Endothelial cell of umbilical vein (primary cell): ENCODE measurements around the gene TXNRD1.
"Not testable (repeated sequence)": the region's sequence is repeated elsewhere in the genome, so short reads cannot be mapped to it uniquely, and the experiment has no call there.

Experiments
- EZH2 ChIP-seq: IDR thresholded peaks from 2 replicates; pipeline ENCODE4 v1.6.1; 2012; ENCODE audit warnings: borderline replicate concordance, low read depth, mild to moderate bottlenecking, moderate library complexity, low read length, inconsistent platforms; ENCODE audit not compliant: severe bottlenecking
- FOS ChIP-seq: IDR thresholded peaks from 2 replicates; pipeline ENCODE4 v1.6.1; 2011; ENCODE audit warnings: mild to moderate bottlenecking, low read length, moderate library complexity, borderline replicate concordance; ENCODE audit not compliant: insufficient read depth
- MYC ChIP-seq: IDR thresholded peaks from one replicate; pipeline ENCODE4 v1.6.1; 2011; ENCODE audit warnings: mild to moderate bottlenecking, low read depth, low read length
- POLR2A ChIP-seq: IDR thresholded peaks from 2 replicates; pipeline ENCODE4 v1.6.1; 2012; ENCODE audit warnings: low read depth, mild to moderate bottlenecking, control low read depth, low read length
- POLR2AphosphoS5 ChIP-seq: IDR thresholded peaks from 2 replicates; pipeline ENCODE4 v1.6.1; 2012; ENCODE audit warnings: low read depth, mild to moderate bottlenecking, control low read depth, low read length, moderate library complexity; ENCODE audit not compliant: insufficient read depth
- TF ChIP-seq, protein P1 (sequence below), 2 donors: IDR thresholded peaks; 1 replicate in 1 of 2; 2 replicates in 1 of 2; pipeline ENCODE4 v1.5.1; 2011; ENCODE audit warnings: low read length in 2 of 2, mild to moderate bottlenecking in 2 of 2, moderate library complexity in 2 of 2, control low read depth in 1 of 2, inconsistent platforms in 1 of 2, low read depth in 1 of 2; ENCODE audit not compliant: insufficient read depth in 1 of 2; ENCODE audit errors: extremely low read depth in 1 of 2

DNA sequence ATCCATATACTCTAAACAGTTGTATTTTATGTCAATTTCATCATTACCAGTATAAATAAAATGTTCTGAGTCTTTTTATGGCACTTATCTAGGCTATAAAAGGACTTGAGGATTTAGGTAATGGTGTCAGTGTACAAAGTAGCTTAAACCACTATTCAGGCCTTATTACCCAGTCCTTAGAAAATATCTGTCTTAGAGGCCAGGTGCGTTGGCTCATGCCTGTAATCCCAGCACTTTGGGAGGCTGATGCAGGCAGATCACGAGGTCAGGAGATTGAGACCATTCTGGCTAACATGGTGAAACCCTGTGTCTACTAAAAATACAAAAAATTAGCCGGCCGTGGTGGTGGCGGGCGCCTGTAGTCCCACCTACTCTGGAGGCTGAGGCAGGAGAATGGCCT is 112.7 kb downstream of the TXNRD1 start:
- TF ChIP-seq EZH2, POLR2AphosphoS5, POLR2A, FOS, MYC: not testable (repeated sequence)
- TF ChIP-seq, protein P1, sequence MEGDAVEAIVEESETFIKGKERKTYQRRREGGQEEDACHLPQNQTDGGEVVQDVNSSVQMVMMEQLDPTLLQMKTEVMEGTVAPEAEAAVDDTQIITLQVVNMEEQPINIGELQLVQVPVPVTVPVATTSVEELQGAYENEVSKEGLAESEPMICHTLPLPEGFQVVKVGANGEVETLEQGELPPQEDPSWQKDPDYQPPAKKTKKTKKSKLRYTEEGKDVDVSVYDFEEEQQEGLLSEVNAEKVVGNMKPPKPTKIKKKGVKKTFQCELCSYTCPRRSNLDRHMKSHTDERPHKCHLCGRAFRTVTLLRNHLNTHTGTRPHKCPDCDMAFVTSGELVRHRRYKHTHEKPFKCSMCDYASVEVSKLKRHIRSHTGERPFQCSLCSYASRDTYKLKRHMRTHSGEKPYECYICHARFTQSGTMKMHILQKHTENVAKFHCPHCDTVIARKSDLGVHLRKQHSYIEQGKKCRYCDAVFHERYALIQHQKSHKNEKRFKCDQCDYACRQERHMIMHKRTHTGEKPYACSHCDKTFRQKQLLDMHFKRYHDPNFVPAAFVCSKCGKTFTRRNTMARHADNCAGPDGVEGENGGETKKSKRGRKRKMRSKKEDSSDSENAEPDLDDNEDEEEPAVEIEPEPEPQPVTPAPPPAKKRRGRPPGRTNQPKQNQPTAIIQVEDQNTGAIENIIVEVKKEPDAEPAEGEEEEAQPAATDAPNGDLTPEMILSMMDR (IDR thresholded peaks at IDR 0.05; ENCODE audit: extremely low read depth in 1 of 2, insufficient read depth in 1 of 2, low read depth in 1 of 2, low read length in 2 of 2) = not testable (repeated sequence)
